ENCODE measurements around the gene NFIX.

The NFIX gene

GRCh38 chr19:13039211-13039789 is 44.0 kb downstream of the NFIX start:
- no peak for DNase-seq

GRCh38 chr19:13040232-13040947 is 45.1 kb downstream of the NFIX start:
- DNase-seq, result no peak

GRCh38 chr19:13040948-13041292 is 45.6 kb downstream of the NFIX start:
- no peak for DNase-seq

GRCh38 chr19:13042443-13043130 is 47.3 kb downstream of the NFIX start:
- DNase-seq, result no peak

- DNase-seq, result no peak
Measured at GRCh38 chr19:13043285-13043684, 48.0 kb downstream of the NFIX start.

- DNase-seq, result peak; percentile 63
Measured at GRCh38 chr19:13044231-13044836, 49.1 kb downstream of the NFIX start.

GRCh38 chr19:13045812-13046211 is 50.5 kb downstream of the NFIX start:
- no peak for DNase-seq

GRCh38 chr19:13047374-13047773 is 52.1 kb downstream of the NFIX start:
- no peak for DNase-seq

- no peak for DNase-seq
Measured at GRCh38 chr19:13050274-13050673, 55.0 kb downstream of the NFIX start.

GRCh38 chr19:13051557-13052165 is 56.4 kb downstream of the NFIX start:
- no peak for DNase-seq

- DNase-seq, result no peak
Measured at GRCh38 chr19:13052447-13053175, 57.3 kb downstream of the NFIX start.

- no peak for DNase-seq
Measured at GRCh38 chr19:13053238-13053637, 58.0 kb downstream of the NFIX start.

- DNase-seq, result no peak
Measured at GRCh38 chr19:13053761-13054625, 58.7 kb downstream of the NFIX start.

GRCh38 chr19:13054626-13055212 is 59.4 kb downstream of the NFIX start:
- DNase-seq, result no peak

- no peak for DNase-seq
Measured at GRCh38 chr19:13055213-13056051, 60.2 kb downstream of the NFIX start.

- no peak for DNase-seq
Measured at GRCh38 chr19:13056052-13056660, 60.9 kb downstream of the NFIX start.

GRCh38 chr19:13057147-13057572 is 61.9 kb downstream of the NFIX start:
- no peak for DNase-seq

GRCh38 chr19:13057744-13058143 is 62.5 kb downstream of the NFIX start:
- DNase-seq, result no peak

- no peak for DNase-seq
Measured at GRCh38 chr19:13058951-13059660, 63.8 kb downstream of the NFIX start.

All from NCI-H2081 treated with DMSO at 0.1 percent for 48 hours (cell line).